ENCODE measurements around the gene ALOX12B. TPM values are rescaled to one million over a fixed set of nuclear protein-coding genes. Genes with fewer than 3 reads are reported as not detected.

ALOX12B gene
- total RNA-seq, 1 experiment from 2014 or later: 0.22 TPM

DNA sequence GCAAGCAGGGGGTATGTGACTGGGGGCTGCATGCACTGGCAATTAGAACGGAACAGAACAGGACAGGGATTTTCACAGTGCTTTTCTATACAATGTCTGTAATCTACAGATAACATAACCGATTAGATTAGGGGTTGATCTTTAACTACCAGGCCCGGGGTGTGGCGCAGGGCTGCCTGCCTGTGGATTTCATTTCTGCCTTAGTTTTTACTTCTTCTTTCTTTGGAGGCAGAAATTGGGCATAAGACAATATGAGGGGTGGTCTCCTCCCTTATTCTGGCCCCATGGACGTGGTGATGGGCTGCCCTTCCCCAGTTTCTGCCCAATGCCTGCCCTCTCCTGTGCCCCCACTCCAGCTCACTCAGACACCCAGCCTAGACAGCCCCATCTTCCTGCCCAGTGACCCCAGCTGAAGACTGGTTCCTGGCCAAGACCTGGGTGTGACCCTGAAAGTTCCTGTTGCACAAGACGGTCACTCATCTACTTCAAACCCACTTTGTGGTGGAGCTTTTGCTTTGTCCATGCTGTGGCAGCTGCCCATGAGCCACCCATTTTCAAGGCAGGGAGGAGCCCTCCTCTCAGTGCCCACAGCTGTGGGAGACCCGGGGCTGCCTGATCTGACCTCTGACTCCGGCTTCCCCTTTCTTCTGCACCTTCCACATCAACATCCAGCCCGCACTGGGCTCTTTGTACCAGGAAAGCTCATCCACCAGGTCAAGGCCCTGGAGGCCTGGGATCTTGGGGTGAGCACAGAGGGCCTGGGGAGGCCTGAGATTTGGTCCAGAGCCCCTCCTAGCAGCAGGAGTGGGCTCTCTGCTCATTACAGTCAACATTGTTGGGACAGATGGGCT, 18.6 kb downstream of the ALOX12B start:
- no peak overlapping the region for H3K27ac ChIP-seq (ENCODE audit: low read length)
- no peaks in the 10 kb centered on the region for H3K36me3 ChIP-seq (ENCODE audit: insufficient read depth, low read length)
- H2AFZ ChIP-seq (ENCODE audit: low read length): no peak overlapping the region
- DNase-seq: no peak
- H3K9me3 ChIP-seq (ENCODE audit: low read length): no peaks in the 10 kb centered on the region
- H3K27me3 ChIP-seq (ENCODE audit: low read length): no peaks in the 10 kb centered on the region
- H4K20me1 ChIP-seq (ENCODE audit: insufficient read depth, low read depth, low read length): no peaks in the 10 kb centered on the region
- no peak overlapping the region for H3K4me3 ChIP-seq (ENCODE audit: low read length)
- no peak overlapping the region for H3K4me2 ChIP-seq (ENCODE audit: low read depth, low read length, poor library complexity, severe bottlenecking)
- no peaks in the 10 kb centered on the region for H3K4me1 ChIP-seq (ENCODE audit: low read length)
- no peak overlapping the region for H3K9ac ChIP-seq (ENCODE audit: low read length)
- H3K79me2 ChIP-seq (ENCODE audit: low read length): no peaks in the 10 kb centered on the region
- no peaks in the 10 kb centered on the region for H3K9me2 ChIP-seq (replicated peaks; ENCODE audit: insufficient read depth, low read length)

DNA sequence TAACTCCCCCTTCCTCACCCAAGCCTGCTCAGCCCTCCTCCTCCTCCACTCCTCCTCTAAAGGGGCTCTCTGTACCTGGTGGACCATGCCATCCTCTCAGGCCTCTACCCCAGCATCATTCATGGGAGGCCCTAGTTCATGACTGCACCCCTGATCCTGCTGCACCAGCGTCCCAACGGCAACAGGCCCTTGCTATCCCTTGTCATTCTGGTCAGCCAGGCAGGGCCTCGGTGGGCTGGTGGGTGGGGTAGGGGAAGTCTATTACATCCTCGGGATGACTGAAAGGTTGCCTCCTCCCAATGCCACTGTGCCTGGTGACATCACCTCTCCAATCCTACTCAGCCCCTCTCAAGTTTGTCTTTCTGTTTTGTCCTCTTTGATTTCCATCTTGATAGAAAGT, 19.7 kb downstream of the ALOX12B start:
- no peak overlapping the region for H3K4me2 ChIP-seq (ENCODE audit: low read depth, low read length, poor library complexity, severe bottlenecking)
- no peak for DNase-seq
- no peak overlapping the region for H3K4me3 ChIP-seq (ENCODE audit: low read length)
- no peaks in the 10 kb centered on the region for H3K9me2 ChIP-seq (replicated peaks; ENCODE audit: insufficient read depth, low read length)
- H3K27me3 ChIP-seq (ENCODE audit: low read length): no peaks in the 10 kb centered on the region
- H3K9ac ChIP-seq (ENCODE audit: low read length): no peak overlapping the region
- H3K9me3 ChIP-seq (ENCODE audit: low read length): no peaks in the 10 kb centered on the region
- H2AFZ ChIP-seq (ENCODE audit: low read length): no peak overlapping the region
- no peaks in the 10 kb centered on the region for H3K79me2 ChIP-seq (ENCODE audit: low read length)
- H3K4me1 ChIP-seq (ENCODE audit: low read length): peaks cover 4% of the 10 kb centered on the region
- no peak overlapping the region for H3K27ac ChIP-seq (ENCODE audit: low read length)
- no peaks in the 10 kb centered on the region for H3K36me3 ChIP-seq (ENCODE audit: insufficient read depth, low read length)
- no peaks in the 10 kb centered on the region for H4K20me1 ChIP-seq (ENCODE audit: insufficient read depth, low read depth, low read length)

DNA sequence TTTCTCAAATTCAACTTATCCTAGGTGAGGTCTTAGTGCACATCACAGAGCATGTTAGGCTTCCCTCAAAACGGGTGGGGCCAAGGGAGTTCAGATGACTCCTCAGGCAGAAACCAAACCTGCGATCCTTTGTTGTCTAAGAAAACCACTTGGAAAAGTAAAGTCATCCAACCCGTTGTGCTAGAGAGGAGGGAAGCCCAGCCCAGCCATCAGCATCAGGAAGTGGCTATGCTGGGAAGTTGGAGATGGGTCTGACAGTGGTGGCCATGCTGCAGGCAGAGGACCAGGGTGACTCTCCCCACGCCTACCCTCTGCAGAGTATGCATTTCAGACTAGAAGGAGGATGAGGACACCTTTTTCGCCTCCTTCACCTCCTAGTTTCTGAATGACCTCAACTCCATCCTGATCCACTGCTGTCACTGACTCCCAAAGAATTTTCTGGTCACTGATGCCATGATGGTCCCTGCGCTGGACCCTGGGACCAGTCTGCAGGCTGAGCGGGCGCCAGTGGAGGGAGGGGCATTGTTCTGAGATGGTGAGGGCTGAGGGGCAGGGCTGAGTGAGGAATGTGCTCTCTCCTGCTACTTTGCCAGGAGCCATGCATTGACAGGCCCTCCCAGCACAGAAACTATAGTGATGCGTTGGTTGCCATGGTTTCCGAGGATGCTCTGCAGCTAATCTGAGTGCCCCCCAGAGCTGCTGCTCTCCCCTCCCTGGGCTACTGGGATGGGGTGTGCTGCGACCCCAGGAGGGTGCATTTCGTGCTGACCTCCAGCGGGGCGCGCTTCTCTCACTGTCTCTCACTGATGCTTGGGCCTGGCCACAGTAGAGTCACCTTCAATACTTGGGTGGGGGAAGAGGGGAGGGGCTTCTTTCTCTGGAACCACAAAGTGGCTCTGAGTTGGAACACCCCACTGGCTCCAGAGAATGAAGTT, 20.4 kb downstream of the ALOX12B start:
- Histone ChIP-seq H3K4me2 (ENCODE audit: low read depth, low read length, poor library complexity, severe bottlenecking) (no peak overlapping the region), H4K20me1 (ENCODE audit: insufficient read depth, low read depth, low read length) (no peaks in the 10 kb centered on the region), H3K27ac (ENCODE audit: low read length) (no peak overlapping the region), H3K4me3 (ENCODE audit: low read length) (no peak overlapping the region), H3K36me3 (ENCODE audit: insufficient read depth, low read length) (no peaks in the 10 kb centered on the region), H3K79me2 (ENCODE audit: low read length) (no peaks in the 10 kb centered on the region), H2AFZ (ENCODE audit: low read length) (no peak overlapping the region), H3K27me3 (ENCODE audit: low read length) (no peaks in the 10 kb centered on the region), H3K9ac (ENCODE audit: low read length) (no peak overlapping the region), H3K4me1 (ENCODE audit: low read length) (peaks cover 7% of the 10 kb centered on the region), H3K9me3 (ENCODE audit: low read length) (no peaks in the 10 kb centered on the region), H3K9me2 (replicated peaks; ENCODE audit: insufficient read depth, low read length) (no peaks in the 10 kb centered on the region)
- no peak for DNase-seq

DNA sequence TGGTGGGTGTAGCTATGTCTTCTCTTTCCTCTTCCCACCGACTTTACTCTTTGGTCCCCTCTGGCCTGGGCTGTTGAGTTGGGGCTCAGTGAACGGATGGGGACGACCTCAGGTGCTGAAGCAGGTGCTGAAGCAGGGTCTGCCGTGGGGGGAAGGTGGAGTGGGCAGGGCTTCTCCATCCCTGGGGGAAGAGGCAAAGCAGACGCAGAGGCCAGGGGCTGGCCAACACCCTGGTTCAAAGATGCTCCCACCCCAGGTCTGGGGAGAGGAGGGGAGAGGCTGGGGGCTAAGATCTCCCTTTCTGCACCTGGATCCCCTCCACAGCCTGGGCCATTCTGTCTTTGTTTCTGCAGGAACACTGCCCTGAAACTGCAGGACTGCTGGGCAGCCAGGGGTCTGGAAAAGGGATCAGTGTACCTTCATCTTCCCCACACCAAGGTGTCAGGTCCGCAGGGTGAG, 22.9 kb downstream of the ALOX12B start:
- H3K4me3 ChIP-seq (ENCODE audit: low read length): no peak overlapping the region
- no peak overlapping the region for H3K27ac ChIP-seq (ENCODE audit: low read length)
- H3K4me2 ChIP-seq (ENCODE audit: low read depth, low read length, poor library complexity, severe bottlenecking): no peak overlapping the region
- no peaks in the 10 kb centered on the region for H3K27me3 ChIP-seq (ENCODE audit: low read length)
- H3K79me2 ChIP-seq (ENCODE audit: low read length): no peaks in the 10 kb centered on the region
- no peaks in the 10 kb centered on the region for H3K9me2 ChIP-seq (replicated peaks; ENCODE audit: insufficient read depth, low read length)
- H2AFZ ChIP-seq (ENCODE audit: low read length): no peak overlapping the region
- no peaks in the 10 kb centered on the region for H4K20me1 ChIP-seq (ENCODE audit: insufficient read depth, low read depth, low read length)
- no peak overlapping the region for H3K9ac ChIP-seq (ENCODE audit: low read length)
- H3K9me3 ChIP-seq (ENCODE audit: low read length): no peaks in the 10 kb centered on the region
- DNase-seq: no peak
- peaks cover 23% of the 10 kb centered on the region for H3K4me1 ChIP-seq (ENCODE audit: low read length)
- no peaks in the 10 kb centered on the region for H3K36me3 ChIP-seq (ENCODE audit: insufficient read depth, low read length)

DNA sequence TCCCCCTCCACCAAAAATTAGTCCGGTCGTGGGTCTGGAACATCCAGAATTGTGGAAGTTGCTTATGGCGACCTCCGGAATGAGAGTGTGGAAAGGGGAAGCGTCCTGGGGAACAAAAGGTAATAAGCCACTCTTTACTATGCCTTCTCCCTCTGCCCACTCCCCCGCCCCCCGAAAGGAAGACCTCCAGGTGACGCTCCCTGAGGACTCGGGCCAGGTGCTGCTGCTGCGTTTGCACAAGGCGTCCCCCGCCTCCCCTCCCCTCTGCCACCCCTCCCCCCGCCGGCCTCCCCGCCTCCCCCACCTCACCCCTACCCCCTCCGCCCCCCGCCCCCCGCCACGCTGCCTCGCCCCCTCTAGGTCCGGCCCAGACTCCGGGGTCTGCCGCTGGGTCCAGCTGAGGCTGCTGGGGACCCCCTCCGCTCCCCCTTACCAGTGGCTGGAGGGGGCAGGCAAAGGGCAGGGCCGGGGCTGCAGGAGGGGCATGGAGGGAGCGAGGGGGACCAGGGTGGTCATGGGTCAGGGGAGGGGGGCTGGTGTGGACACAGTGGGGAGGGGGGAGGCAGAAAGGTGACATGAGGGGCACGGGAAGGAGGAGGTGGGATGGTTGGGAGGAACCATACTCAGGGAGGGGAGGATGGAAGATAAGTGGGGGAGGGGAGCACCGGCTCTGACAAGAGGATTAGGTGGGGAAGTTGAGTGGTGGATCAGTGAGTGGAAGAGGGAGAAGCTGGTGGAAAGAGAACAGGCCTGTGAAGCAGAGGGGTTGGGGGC, 23.6 kb downstream of the ALOX12B start:
- Histone ChIP-seq H3K9ac (ENCODE audit: low read length) (no peak overlapping the region), H3K36me3 (ENCODE audit: insufficient read depth, low read length) (no peaks in the 10 kb centered on the region), H3K4me3 (ENCODE audit: low read length) (no peak overlapping the region), H3K27ac (ENCODE audit: low read length) (no peak overlapping the region), H3K9me2 (replicated peaks; ENCODE audit: insufficient read depth, low read length) (no peaks in the 10 kb centered on the region), H3K4me2 (ENCODE audit: low read depth, low read length, poor library complexity, severe bottlenecking) (no peak overlapping the region), H3K4me1 (ENCODE audit: low read length) (peaks cover 23% of the 10 kb centered on the region), H3K27me3 (ENCODE audit: low read length) (no peaks in the 10 kb centered on the region), H3K79me2 (ENCODE audit: low read length) (no peaks in the 10 kb centered on the region), H4K20me1 (ENCODE audit: insufficient read depth, low read depth, low read length) (no peaks in the 10 kb centered on the region), H2AFZ (ENCODE audit: low read length) (no peak overlapping the region), H3K9me3 (ENCODE audit: low read length) (no peaks in the 10 kb centered on the region)
- DNase-seq: no peak

DNA sequence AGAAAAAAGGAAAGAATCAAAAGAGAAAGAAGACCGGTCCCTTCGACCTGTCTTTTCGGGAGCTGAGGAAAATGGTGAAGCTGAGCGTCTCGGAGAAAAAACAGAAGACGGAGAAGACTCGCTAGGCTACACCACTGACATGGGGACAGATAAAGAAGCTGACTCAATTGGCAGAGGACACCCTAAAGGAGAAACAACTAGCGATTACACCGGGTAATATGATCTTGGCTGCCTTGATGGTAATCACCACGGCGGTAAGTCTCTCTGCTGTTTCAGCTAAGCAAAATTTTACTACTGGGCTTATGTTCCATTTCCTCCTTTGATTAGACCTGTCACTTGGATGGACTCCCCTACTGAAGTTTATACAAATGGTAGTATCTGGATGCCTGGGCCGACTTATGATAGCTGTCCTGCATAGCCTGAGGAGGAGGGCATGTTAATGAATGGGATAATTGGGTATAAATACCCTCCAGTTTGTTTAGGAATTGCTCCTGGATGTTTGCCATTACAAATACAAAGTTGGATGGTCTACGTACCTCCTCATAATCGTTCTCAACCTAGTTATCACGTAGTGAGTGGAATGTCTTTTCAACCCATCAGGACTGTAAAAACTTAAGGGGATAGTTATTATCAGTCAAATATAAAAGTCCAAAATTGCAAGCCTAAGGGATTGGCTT, 24.6 kb downstream of the ALOX12B start:
- no peak for DNase-seq
- H3K9me2 ChIP-seq (replicated peaks; ENCODE audit: insufficient read depth, low read length): no peaks in the 10 kb centered on the region
- no peaks in the 10 kb centered on the region for H3K27me3 ChIP-seq (ENCODE audit: low read length)
- no peaks in the 10 kb centered on the region for H3K36me3 ChIP-seq (ENCODE audit: insufficient read depth, low read length)
- H3K4me1 ChIP-seq (ENCODE audit: low read length): peaks cover 25% of the 10 kb centered on the region
- no peaks in the 10 kb centered on the region for H4K20me1 ChIP-seq (ENCODE audit: insufficient read depth, low read depth, low read length)
- no peak overlapping the region for H3K4me2 ChIP-seq (ENCODE audit: low read depth, low read length, poor library complexity, severe bottlenecking)
- H3K27ac ChIP-seq (ENCODE audit: low read length): no peak overlapping the region
- H3K9me3 ChIP-seq (ENCODE audit: low read length): no peaks in the 10 kb centered on the region
- no peak overlapping the region for H2AFZ ChIP-seq (ENCODE audit: low read length)
- H3K4me3 ChIP-seq (ENCODE audit: low read length): no peak overlapping the region
- no peaks in the 10 kb centered on the region for H3K79me2 ChIP-seq (ENCODE audit: low read length)
- no peak overlapping the region for H3K9ac ChIP-seq (ENCODE audit: low read length)

DNA sequence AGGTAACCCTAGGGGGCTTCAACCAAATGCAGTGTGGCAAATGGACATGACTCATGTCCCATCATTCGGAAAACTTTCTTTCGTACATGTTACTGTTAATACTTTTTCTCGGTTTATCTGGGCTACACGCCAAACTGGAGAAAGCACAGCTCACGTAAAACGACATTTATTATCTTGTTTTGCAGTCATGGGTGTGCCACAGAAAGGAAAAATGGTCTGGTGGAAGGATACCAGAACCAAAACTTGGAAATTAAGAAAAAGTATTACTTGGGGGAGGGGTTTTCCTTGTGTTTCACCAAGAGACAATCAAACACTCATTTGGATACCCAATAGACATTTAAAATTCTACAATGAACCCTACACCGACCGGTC, 25.1 kb downstream of the ALOX12B start:
- no peak overlapping the region for H2AFZ ChIP-seq (ENCODE audit: low read length)
- H3K36me3 ChIP-seq (ENCODE audit: insufficient read depth, low read length): no peaks in the 10 kb centered on the region
- peaks cover 30% of the 10 kb centered on the region for H3K4me1 ChIP-seq (ENCODE audit: low read length)
- H3K4me3 ChIP-seq (ENCODE audit: low read length): no peak overlapping the region
- H3K4me2 ChIP-seq (ENCODE audit: low read depth, low read length, poor library complexity, severe bottlenecking): no peak overlapping the region
- no peaks in the 10 kb centered on the region for H4K20me1 ChIP-seq (ENCODE audit: insufficient read depth, low read depth, low read length)
- H3K79me2 ChIP-seq (ENCODE audit: low read length): no peaks in the 10 kb centered on the region
- no peak overlapping the region for H3K9ac ChIP-seq (ENCODE audit: low read length)
- H3K27ac ChIP-seq (ENCODE audit: low read length): no peak overlapping the region
- H3K9me2 ChIP-seq (replicated peaks; ENCODE audit: insufficient read depth, low read length): no peaks in the 10 kb centered on the region
- H3K9me3 ChIP-seq (ENCODE audit: low read length): no peaks in the 10 kb centered on the region
- H3K27me3 ChIP-seq (ENCODE audit: low read length): no peaks in the 10 kb centered on the region
- DNase-seq: no peak

Data from Karpas-422 (cell line).